ENCODE data around the gene DGKI.

- TF ChIP-seq CTCF (IDR thresholded peaks at IDR 0.05; ENCODE audit: insufficient read depth, low read length, poor library complexity, severe bottlenecking), result no peak
- TF ChIP-seq EZH2phosphoT487 (conservative IDR thresholded peaks at IDR 0.05; ENCODE audit: low read length), result no peak
Observed at GRCh38 chr7:137331378-137331777, 515.4 kb downstream of the DGKI start.
